H9 (cell line): ENCODE measurements around the gene GUCY2F. TPM values are rescaled to one million over a fixed set of nuclear protein-coding genes. Genes with fewer than 3 reads are reported as not detected.

Experiments used
- DNase-seq: peaks from one replicate; pipeline ENCODE4 v3.0.0-alpha.2; 2017
- H2AFZ ChIP-seq: one replicate; pipeline ENCODE4 v1.6.1; 2013; ENCODE audit warnings: mild to moderate bottlenecking, low read length, control low read depth, moderate library complexity
- H2AK5ac ChIP-seq: 2 replicates; pipeline ENCODE4 v1.6.1; 2013; ENCODE audit warnings: low read length, control low read depth, mixed read lengths; ENCODE audit not compliant: insufficient read length
- H2BK120ac ChIP-seq: one replicate; pipeline ENCODE4 v1.6.1; 2013; ENCODE audit warnings: low read depth, mild to moderate bottlenecking, low read length, control low read depth, inconsistent platforms; ENCODE audit not compliant: poor library complexity, severe bottlenecking
- H2BK12ac ChIP-seq: 2 replicates; pipeline ENCODE4 v1.6.1; 2013; ENCODE audit warnings: low read length, control low read depth, mixed read lengths, low read depth; ENCODE audit not compliant: insufficient read length
- H2BK15ac ChIP-seq: 2 replicates; pipeline ENCODE4 v1.6.1; 2013; ENCODE audit warnings: low read depth, low read length, control low read depth
- H2BK20ac ChIP-seq: one replicate; pipeline ENCODE4 v1.6.1; 2013; ENCODE audit warnings: low read depth, mild to moderate bottlenecking, low read length, control low read depth, inconsistent platforms; ENCODE audit not compliant: poor library complexity, severe bottlenecking
- H2BK5ac ChIP-seq: 2 replicates; pipeline ENCODE4 v1.6.1; 2013; ENCODE audit warnings: low read length, control low read depth, mixed read lengths; ENCODE audit not compliant: insufficient read length
- H3K14ac ChIP-seq: 2 replicates; pipeline ENCODE4 v1.6.1; 2013; ENCODE audit warnings: low read length, control low read depth; ENCODE audit not compliant: insufficient read depth
- H3K18ac ChIP-seq: 2 replicates; pipeline ENCODE4 v1.6.1; 2013; ENCODE audit warnings: low read depth, mild to moderate bottlenecking, mixed read lengths, low read length, control low read depth; ENCODE audit not compliant: insufficient read length
- H3K23ac ChIP-seq: 2 replicates; pipeline ENCODE4 v1.6.1; 2013; ENCODE audit warnings: low read length, control low read depth, mixed read lengths, low read depth; ENCODE audit not compliant: insufficient read length
- H3K23me2 ChIP-seq: 2 replicates; pipeline ENCODE4 v1.6.1; 2013; ENCODE audit warnings: low read depth, mild to moderate bottlenecking, mixed read lengths, low read length, control low read depth; ENCODE audit not compliant: insufficient read length, poor library complexity, severe bottlenecking
- H3K27ac ChIP-seq: 2 replicates; pipeline ENCODE4 v1.5.1; 2013; ENCODE audit warnings: low read length, control low read depth, mixed read lengths, low read depth; ENCODE audit not compliant: insufficient read length
- H3K27me3 ChIP-seq: 2 replicates; pipeline ENCODE4 v1.6.1; 2013; ENCODE audit warnings: low read length, control low read depth, inconsistent platforms; ENCODE audit not compliant: insufficient read depth
- H3K4ac ChIP-seq: 2 replicates; pipeline ENCODE4 v1.6.1; 2013; ENCODE audit warnings: low read depth, mild to moderate bottlenecking, control low read depth, inconsistent platforms, low read length, moderate library complexity
- H3K4me1 ChIP-seq: 2 replicates; pipeline ENCODE4 v1.6.1; 2013; ENCODE audit warnings: low read length, control low read depth, inconsistent platforms; ENCODE audit not compliant: insufficient read depth
- H3K4me2 ChIP-seq: 2 replicates; pipeline ENCODE4 v1.6.1; 2013; ENCODE audit warnings: low read length, control low read depth, mixed read lengths; ENCODE audit not compliant: insufficient read length, insufficient read depth
- H3K56ac ChIP-seq: 2 replicates; pipeline ENCODE4 v1.6.1; 2013; ENCODE audit warnings: low read depth, mild to moderate bottlenecking, mixed read lengths, low read length, control low read depth; ENCODE audit not compliant: insufficient read length
- H3K79me1 ChIP-seq: 2 replicates; pipeline ENCODE4 v1.6.1; 2013; ENCODE audit warnings: low read depth, mild to moderate bottlenecking, moderate library complexity, low read length, control low read depth, inconsistent platforms; ENCODE audit not compliant: insufficient read depth, poor library complexity, severe bottlenecking
- H3K79me2 ChIP-seq: 2 replicates; pipeline ENCODE4 v1.6.1; 2013; ENCODE audit warnings: low read length, control low read depth, inconsistent platforms; ENCODE audit not compliant: insufficient read depth
- H3K9ac ChIP-seq: 2 replicates; pipeline ENCODE4 v1.6.1; 2013; ENCODE audit warnings: low read length, control low read depth, mixed read lengths; ENCODE audit not compliant: insufficient read length; ENCODE audit errors: extremely low read depth
- H3K9me3 ChIP-seq: one replicate; pipeline ENCODE4 v1.6.1; 2013; ENCODE audit warnings: low read depth, low read length, inconsistent platforms; ENCODE audit not compliant: control insufficient read depth
- H3T11ph ChIP-seq: one replicate; pipeline ENCODE4 v1.6.1; 2013; ENCODE audit warnings: mild to moderate bottlenecking, low read length, control low read depth, inconsistent platforms
- H4K20me1 ChIP-seq: one replicate; pipeline ENCODE4 v1.6.1; 2013; ENCODE audit not compliant: control insufficient read depth, insufficient read length, insufficient read depth
- H4K5ac ChIP-seq: 2 replicates; pipeline ENCODE4 v1.6.1; 2013; ENCODE audit warnings: low read depth, mild to moderate bottlenecking, mixed read lengths, low read length, control low read depth; ENCODE audit not compliant: insufficient read length
- H4K8ac ChIP-seq: replicated peaks from 2 replicates; pipeline ENCODE4 v1.6.1; 2013; ENCODE audit warnings: low read length, control low read depth, mixed read lengths, low read depth; ENCODE audit not compliant: insufficient read length
- H4K91ac ChIP-seq: 2 replicates; pipeline ENCODE4 v1.6.1; 2013; ENCODE audit warnings: low read depth, mild to moderate bottlenecking, moderate library complexity, mixed read lengths, low read length, control low read depth; ENCODE audit not compliant: insufficient read length
- H3K27ac Mint-ChIP-seq, 3 experiments: 2 replicates in 2 of 3; 3 replicates in 1 of 3; pipeline ENCODE4 v1.8.0; 2020 to 2021; ENCODE audit warnings: mixed read lengths in 3 of 3, mild to moderate bottlenecking in 1 of 3, moderate library complexity in 1 of 3
- H3K27me3 Mint-ChIP-seq: 2 replicates; pipeline ENCODE4 v1.8.0; 2021; ENCODE audit warnings: low read depth, mild to moderate bottlenecking, moderate library complexity, mixed read lengths
- H3K36me3 Mint-ChIP-seq, 3 experiments: 2 replicates in 2 of 3; 3 replicates in 1 of 3; pipeline ENCODE4 v1.8.0; 2020 to 2021; ENCODE audit warnings: low read depth in 3 of 3, mixed read lengths in 3 of 3; ENCODE audit not compliant: insufficient read depth in 1 of 3
- H3K4me1 Mint-ChIP-seq, 2 experiments: 2 replicates each; pipeline ENCODE4 v1.8.0; 2020; ENCODE audit warnings: mixed read lengths in 2 of 2
- H3K4me3 Mint-ChIP-seq, 2 experiments: 2 replicates in 1 of 2; 3 replicates in 1 of 2; pipeline ENCODE4 v1.8.0; 2020 to 2021; ENCODE audit warnings: mild to moderate bottlenecking in 2 of 2, mixed read lengths in 2 of 2, moderate library complexity in 1 of 2
- H3K9me3 Mint-ChIP-seq, 2 experiments: 2 replicates in 1 of 2; 3 replicates in 1 of 2; pipeline ENCODE4 v1.8.0; 2020; ENCODE audit warnings: mild to moderate bottlenecking in 2 of 2, mixed read lengths in 2 of 2, moderate library complexity in 1 of 2
- CTCF ChIP-seq: fragments of 200-600 bp; sonication (generic); conservative IDR thresholded peaks from 3 replicates; pipeline ENCODE4 v1.8.0; 2021; ENCODE audit warnings: antibody characterized with exemption, mild to moderate bottlenecking
- WGBS: extraction: QIAGEN DNeasy Blood & Tissue Kit; methylation state at CpG from one replicate; pipeline ENCODE4 v1.1.7; 2013; ENCODE audit warnings: missing lambda C conversion rate, low lambda C conversion rate, mixed read lengths; ENCODE audit not compliant: insufficient read length; ENCODE audit errors: extremely low coverage; 5-methylcytosine and 5-hydroxymethylcytosine counted together
- total RNA-seq: library from RNA; stranded (reverse); gene quantifications from 2 replicates; pipeline ENCODE4 v1.2.1, GENCODE V29; 2021

GUCY2F gene
- total RNA-seq, 1 experiment from 2014 or later, result 0.11 TPM

GRCh38 chrX:109475174-109475891 is 6.6 kb downstream of the GUCY2F start:
- Histone ChIP-seq H4K20me1 (no peaks in the 10 kb centered on the region), H3K56ac (no peak overlapping the region), H3K23me2 (no peaks in the 10 kb centered on the region), H4K8ac (no peak overlapping the region), H2BK5ac (no peak overlapping the region), H4K91ac (no peak overlapping the region), H3K9me3 (no peaks in the 10 kb centered on the region), H2BK120ac (no peak overlapping the region), H3K79me1 (no peaks in the 10 kb centered on the region), H4K5ac (no peak overlapping the region), H2AK5ac (no peak overlapping the region), H3K14ac (no peak overlapping the region), H3K23ac (no peak overlapping the region), H3K18ac (no peak overlapping the region), H3K79me2 (no peaks in the 10 kb centered on the region), H2BK20ac (no peak overlapping the region), H2BK15ac (no peak overlapping the region), H3T11ph (no peak overlapping the region), H2AFZ (peak overlapping the region; percentile 12), H3K4me1 (peaks cover 10% of the 10 kb centered on the region), H3K27ac (no peak overlapping the region), H2BK12ac (no peak overlapping the region), H3K9ac (no peak overlapping the region), H3K27me3 (no peaks in the 10 kb centered on the region), H3K4me2 (peak overlapping the region; percentile 7), H3K4ac (no peak overlapping the region)
- no peak overlapping the region for H3K4me3 Mint-ChIP-seq
- peak; percentile 92 for DNase-seq
- peaks cover 22 to 24% of the 10 kb centered on the region in 2 experiments for H3K4me1 Mint-ChIP-seq
- no peaks in the 10 kb centered on the region for H3K27me3 Mint-ChIP-seq
- no peaks in the 10 kb centered on the region; a peak in 1 of 7 replicates for H3K36me3 Mint-ChIP-seq
- peak; percentile 83 for TF ChIP-seq CTCF
- no peaks in the 10 kb centered on the region; a peak in 1 of 5 replicates for H3K9me3 Mint-ChIP-seq
- no CpG with 5 or more reads among the region's 23 CpGs for WGBS
- no peak overlapping the region for H3K27ac Mint-ChIP-seq
